ENCODE results near the gene FAM151A.

Gene FAM151A

GRCh38 chr1:54623216-54624007 lies at the start of gene FAM151A:
TSS of gene FAM151A (minus strand) at chr1:54623525. CDS start at chr1:54623395, 130 bp downstream.
- DNase-seq (ENCODE audit: low spot score) = no peak

- DNase-seq (ENCODE audit: low spot score) = peak; percentile 77
Measured at GRCh38 chr1:54671985-54672608, 48.8 kb upstream of the FAM151A start.

GRCh38 chr1:54668567-54668966 lies 45.2 kb upstream of the FAM151A start:
- DNase-seq (ENCODE audit: low spot score) = no peak

GRCh38 chr1:54667797-54668196 lies 44.5 kb upstream of the FAM151A start:
- no peak for DNase-seq (ENCODE audit: low spot score)

GRCh38 chr1:54666333-54666732 lies 43.0 kb upstream of the FAM151A start:
- DNase-seq (ENCODE audit: low spot score) = no peak

- DNase-seq (ENCODE audit: low spot score) = no peak
Measured at GRCh38 chr1:54665852-54666251, 42.5 kb upstream of the FAM151A start.

- no peak for DNase-seq (ENCODE audit: low spot score)
Measured at GRCh38 chr1:54664364-54664763, 41.0 kb upstream of the FAM151A start.

GRCh38 chr1:54663725-54664124 lies 40.4 kb upstream of the FAM151A start:
- DNase-seq (ENCODE audit: low spot score) = no peak

- no peak for DNase-seq (ENCODE audit: low spot score)
Measured at GRCh38 chr1:54658164-54658913, 35.0 kb upstream of the FAM151A start.

GRCh38 chr1:54653036-54653435 lies 29.7 kb upstream of the FAM151A start:
- no peak for DNase-seq (ENCODE audit: low spot score)

GRCh38 chr1:54652168-54652567 lies 28.8 kb upstream of the FAM151A start:
- no peak for DNase-seq (ENCODE audit: low spot score)

GRCh38 chr1:54651608-54652007 lies 28.3 kb upstream of the FAM151A start:
- no peak for DNase-seq (ENCODE audit: low spot score)

GRCh38 chr1:54650417-54650816 lies 27.1 kb upstream of the FAM151A start:
- DNase-seq (ENCODE audit: low spot score) = no peak

- DNase-seq (ENCODE audit: low spot score) = no peak
Measured at GRCh38 chr1:54649921-54650320, 26.6 kb upstream of the FAM151A start.

GRCh38 chr1:54649130-54649898 lies 26.0 kb upstream of the FAM151A start:
- DNase-seq (ENCODE audit: low spot score) = no peak

GRCh38 chr1:54645806-54646676 lies 22.7 kb upstream of the FAM151A start:
- no peak for DNase-seq (ENCODE audit: low spot score)

GRCh38 chr1:54643736-54644135 lies 20.4 kb upstream of the FAM151A start:
- DNase-seq (ENCODE audit: low spot score) = no peak

GRCh38 chr1:54640863-54641836 lies 17.8 kb upstream of the FAM151A start, which contains the start of gene MROH7:
TSS of gene MROH7 (plus strand) at chr1:54641786. CDS start at chr1:54652927, 11,141 bp downstream.
- no peak for DNase-seq (ENCODE audit: low spot score)

GRCh38 chr1:54640361-54640760 lies 17.0 kb upstream of the FAM151A start:
- DNase-seq (ENCODE audit: low spot score) = no peak
